ENCODE data around the gene INPP5A. TPM values are rescaled to one million over a fixed set of nuclear protein-coding genes. Genes with fewer than 3 reads are reported as not detected.

The INPP5A gene
- total and polyA plus RNA-seq, 2 of the 13 experiments (the other 11 are each of a cell fraction or from before 2014, with no cell fraction given): 17.5 to 37.9 TPM

- FAIRE-seq: no peak
- no peaks in the 10 kb centered on the region for H3K9me3 ChIP-seq (ENCODE audit: low read length)
- no peaks in the 10 kb centered on the region for H3K4me1 ChIP-seq (ENCODE audit: insufficient read depth, low read length)
- TF ChIP-seq ZNF597 (CRISPR knock-in tag; IDR thresholded peaks at IDR 0.05): no peak
- no peak for TF ChIP-seq RARA (CRISPR knock-in tag; IDR thresholded peaks at IDR 0.05)
- TF ChIP-seq ETV5 (CRISPR knock-in tag; IDR thresholded peaks at IDR 0.05; ENCODE audit: borderline replicate concordance): no peak
- TF ChIP-seq ZMAT5 (CRISPR knock-in tag; IDR thresholded peaks at IDR 0.05; ENCODE audit: borderline replicate concordance, low read depth): no peak
- TF ChIP-seq MAFF (IDR thresholded peaks at IDR 0.05; ENCODE audit: low read depth, low read length): no peak
- no peak for TF ChIP-seq ELK4 (CRISPR knock-in tag; IDR thresholded peaks at IDR 0.05; ENCODE audit: borderline replicate concordance)
- no peak for TF ChIP-seq ATF2 (CRISPR knock-in tag; IDR thresholded peaks at IDR 0.05)
- TF ChIP-seq ZNF552 (CRISPR knock-in tag; IDR thresholded peaks at IDR 0.05; ENCODE audit: borderline replicate concordance): no peak
- TF ChIP-seq HDAC1 (CRISPR knock-in tag; IDR thresholded peaks at IDR 0.05): no peak
- no peak for TF ChIP-seq RBM22 (optimal IDR thresholded peaks at IDR 0.05; ENCODE audit: low read length)
- ChIA-PET POLR2A (no interaction called here), CTCF (ENCODE audit: low intra/inter-chr PET ratio, low total read pairs) (no interaction called here)
- DNase-seq (ENCODE audit: low spot score): no peak
- H3K4me3 ChIP-seq (replicated peaks in 1 of 3; ENCODE audit: insufficient read depth in 1 of 3, low read depth in 2 of 3, low read length in 3 of 3): no peak overlapping the region
- H3K27ac ChIP-seq (ENCODE audit: extremely low read length, insufficient read depth, low read length): no peak overlapping the region
- intact Hi-C loops (cut with micrococcal nuclease; ENCODE audit: unreplicated experiment) (loop anchor here (5.0 kb wide), 1 partner anchor 351 kb away; no protein-coding TSS in a partner anchor), in situ Hi-C loops (cut with HindIII; ENCODE audit: extremely low pct_ligation_motif_present, low pct_unique_long_range_greater_than_20kb) (no loop called here)
- H4K20me1 ChIP-seq (ENCODE audit: insufficient read depth, low read length): no peaks in the 10 kb centered on the region
- H3K9ac ChIP-seq (ENCODE audit: insufficient read depth, low read depth, low read length): no peak overlapping the region
- no peak overlapping the region for H2AFZ ChIP-seq (ENCODE audit: low read length)
- no peak for ATAC-seq
- 96% methylated on average over 28 of the region's 36 CpGs for WGBS (ENCODE audit: low lambda C conversion rate)
- no peaks in the 10 kb centered on the region for H3K27me3 ChIP-seq (ENCODE audit: control insufficient read depth in 1 of 2, insufficient read depth in 2 of 2, low read length in 2 of 2)
- no TSS peak for BruUV-seq (replicated peaks)
- no peaks in the 10 kb centered on the region for H3K79me2 ChIP-seq (ENCODE audit: insufficient read depth, low read length)
- H3K4me2 ChIP-seq (ENCODE audit: low read depth, low read length): no peak overlapping the region
- no peaks in the 10 kb centered on the region; a peak in 1 of 5 replicates for H3K36me3 ChIP-seq (replicated peaks in 1 of 2; ENCODE audit: control insufficient read depth in 1 of 2, insufficient read depth in 2 of 2, low read length in 2 of 2)
These were observed 108.2 kb downstream of the INPP5A start for GRCh38 chr10:132645630-132646442.

Data from HepG2 (cell line).